Activated effector memory CD4-positive, alpha-beta T cell treated with Interleukin-2 at 50 U/mL for 16 hours (primary cell): Measurements from ENCODE around the gene B4GALNT3.
"Not testable (repeated sequence)": the region's sequence is repeated elsewhere in the genome, so short reads cannot be mapped to it uniquely, and the experiment has no call there.

Experiments
- DNase-seq: peaks from one replicate; pipeline ENCODE4 v3.0.0-alpha.2; 2020

B4GALNT3 gene

DNA sequence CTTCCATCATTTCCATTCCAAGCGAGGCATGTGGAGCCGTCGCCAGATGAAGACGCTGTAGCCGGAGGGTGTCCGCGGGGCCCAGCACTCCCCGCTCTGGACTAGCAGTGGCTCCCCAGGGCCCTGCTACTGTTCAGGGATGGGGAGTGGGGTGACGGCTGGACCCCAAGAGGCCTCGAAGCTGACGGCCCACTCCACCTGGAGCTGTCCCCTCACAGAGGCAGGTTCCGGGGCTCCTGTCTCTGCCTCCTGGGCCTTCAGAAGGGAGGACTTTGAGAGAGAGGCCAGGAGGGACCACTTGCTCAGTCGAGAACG is 101.6 kb downstream of the B4GALNT3 start:
- DNase-seq = no peak

DNA sequence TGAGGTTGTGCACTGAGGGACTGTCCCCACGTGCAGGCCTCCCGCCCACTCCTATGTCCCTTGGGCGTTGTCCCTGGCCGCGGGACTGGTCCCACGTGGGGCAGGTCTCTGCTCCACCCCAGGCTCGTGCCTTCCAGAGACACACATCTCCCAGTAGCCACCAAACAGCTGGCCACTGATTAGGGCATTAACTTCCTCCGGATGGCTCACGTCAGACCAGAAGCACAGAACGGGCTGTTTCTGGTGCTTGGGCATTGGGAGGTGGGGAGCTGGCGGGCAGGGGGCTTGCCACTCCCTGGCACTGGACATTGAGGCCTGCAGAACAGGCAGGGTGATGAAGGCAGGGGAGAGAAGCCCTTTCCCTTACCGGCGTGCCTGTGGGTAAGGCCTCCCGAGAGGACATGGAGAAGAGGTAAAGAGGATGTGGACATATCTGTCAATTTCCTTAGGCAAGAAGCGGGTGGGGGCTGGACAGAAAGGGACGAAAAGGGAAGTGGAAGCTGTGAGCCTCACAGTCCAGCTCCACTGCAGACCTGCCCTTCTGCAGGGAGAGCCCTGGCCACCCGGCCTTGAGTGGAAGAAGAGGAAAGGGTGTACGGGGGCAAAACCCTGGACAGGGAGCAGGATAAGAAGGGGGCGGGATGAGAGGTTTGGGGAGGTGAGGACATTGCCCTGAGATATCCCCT is 102.3 kb downstream of the B4GALNT3 start:
- no peak for DNase-seq

DNA sequence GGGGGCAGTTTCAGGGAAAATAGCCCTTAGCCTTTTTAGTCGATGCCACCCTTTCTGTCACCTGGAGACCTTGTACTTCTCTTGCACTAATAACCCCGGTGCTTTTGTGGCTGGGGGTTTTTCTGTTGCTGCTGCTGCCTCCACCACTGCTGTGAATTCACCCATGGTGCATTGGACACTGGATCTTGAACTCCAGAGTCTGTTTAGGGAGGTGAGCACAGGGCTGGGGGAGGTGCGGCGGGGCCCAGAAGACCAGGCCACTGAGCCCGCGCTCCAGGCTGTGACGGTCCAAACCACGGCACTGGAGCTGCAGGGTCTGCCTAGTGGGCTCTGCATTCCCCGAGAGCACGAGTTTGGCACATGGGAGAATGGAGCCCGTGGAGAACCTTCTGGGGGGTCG is 102.9 kb downstream of the B4GALNT3 start:
- no peak for DNase-seq

DNA sequence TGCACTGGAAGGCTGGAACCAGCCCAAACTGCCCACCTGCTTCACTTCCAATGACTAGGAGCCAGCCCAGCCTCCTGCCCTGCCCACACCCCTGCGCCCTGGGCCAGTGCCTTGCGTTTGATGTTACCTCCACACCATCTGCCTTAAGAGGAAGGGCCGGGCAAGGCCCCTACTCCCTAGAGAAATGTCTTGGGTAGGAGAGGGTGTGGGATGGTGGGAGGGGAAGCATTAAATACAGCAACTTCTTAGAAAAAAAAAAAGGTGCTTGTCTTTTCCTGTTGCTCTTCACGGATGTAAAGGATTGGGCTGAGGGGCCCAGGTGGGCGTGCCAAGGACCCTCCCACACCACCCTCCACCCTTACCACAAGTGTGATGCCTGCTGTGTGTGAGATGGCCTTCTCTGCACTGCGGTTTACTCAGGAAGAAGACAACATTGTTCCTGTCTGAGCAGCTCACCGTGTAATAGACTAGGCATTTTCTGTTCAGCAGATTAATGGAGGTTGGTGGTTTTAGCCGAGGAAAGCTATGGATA is 103.6 kb downstream of the B4GALNT3 start:
- DNase-seq = peak; percentile 71

DNA sequence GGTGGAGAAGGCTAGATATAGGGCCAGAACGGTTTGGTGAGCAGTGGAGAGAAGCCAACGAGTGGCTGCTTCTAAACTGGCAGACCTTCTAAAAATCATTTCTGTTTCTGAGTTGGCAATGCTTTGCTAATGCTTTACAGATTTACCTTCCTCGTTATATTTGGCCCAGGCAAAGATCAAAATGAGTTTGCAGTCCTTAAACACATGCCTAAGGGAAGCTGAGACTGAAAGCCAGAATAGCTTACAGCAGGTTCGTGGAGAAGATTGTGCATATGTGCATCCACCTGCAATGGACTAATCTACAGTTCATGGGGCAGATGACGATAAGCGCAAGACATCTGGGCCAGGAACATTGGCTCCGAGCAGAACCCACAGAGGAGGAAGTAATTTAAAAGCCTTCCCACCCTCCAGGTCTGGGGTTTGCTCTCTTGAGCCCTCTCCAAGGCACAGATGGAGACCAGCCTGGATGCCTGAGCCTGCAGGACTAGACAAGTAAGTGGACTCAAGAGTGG is 104.1 kb downstream of the B4GALNT3 start:
- no peak for DNase-seq

DNA sequence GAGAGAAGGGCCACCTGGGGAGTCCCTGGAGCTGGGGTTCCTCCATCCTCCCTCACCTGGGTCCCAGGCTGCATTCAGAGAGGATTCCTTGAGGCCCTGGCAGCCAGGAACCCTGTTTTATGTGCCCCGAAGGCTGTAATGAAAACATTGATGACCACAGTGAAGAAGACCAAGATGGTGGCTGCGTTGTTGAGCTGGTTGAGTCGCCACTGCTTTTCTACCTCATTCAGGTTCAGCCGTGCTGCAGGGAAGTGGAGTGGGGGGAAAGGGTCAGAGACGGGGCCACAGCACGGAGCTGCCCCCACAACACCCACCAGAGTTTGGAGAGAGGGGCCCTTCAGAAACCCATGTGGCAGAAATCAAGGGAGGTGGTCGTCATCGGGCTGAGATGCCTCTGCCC is 105.4 kb downstream of the B4GALNT3 start:
- DNase-seq = no peak

DNA sequence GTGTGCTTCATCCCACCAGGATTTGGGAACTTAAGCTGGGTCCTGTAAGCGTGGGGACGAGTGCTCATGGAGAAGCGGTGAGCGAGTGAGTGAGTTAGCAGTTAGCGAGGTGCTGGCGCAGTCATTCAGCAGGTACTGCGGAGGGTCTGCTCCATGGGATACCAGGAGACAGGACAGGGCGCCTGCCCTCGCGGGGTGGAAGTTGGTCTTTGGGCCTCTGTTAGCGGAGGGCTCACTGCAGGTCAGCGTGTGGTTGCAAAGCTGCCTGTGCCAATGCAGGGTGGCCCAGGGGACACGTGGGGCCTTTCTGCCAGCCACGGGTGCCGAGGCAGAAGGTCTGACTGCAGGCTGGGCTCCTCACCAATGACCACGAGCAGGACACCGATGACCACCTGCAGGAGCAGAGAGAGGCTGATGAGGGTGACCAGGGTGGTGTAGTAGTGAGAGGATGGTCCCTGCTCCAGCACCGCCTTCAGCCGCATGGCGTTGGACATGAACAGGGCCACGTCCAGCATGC is 105.9 kb downstream of the B4GALNT3 start:
- no peak for DNase-seq

DNA sequence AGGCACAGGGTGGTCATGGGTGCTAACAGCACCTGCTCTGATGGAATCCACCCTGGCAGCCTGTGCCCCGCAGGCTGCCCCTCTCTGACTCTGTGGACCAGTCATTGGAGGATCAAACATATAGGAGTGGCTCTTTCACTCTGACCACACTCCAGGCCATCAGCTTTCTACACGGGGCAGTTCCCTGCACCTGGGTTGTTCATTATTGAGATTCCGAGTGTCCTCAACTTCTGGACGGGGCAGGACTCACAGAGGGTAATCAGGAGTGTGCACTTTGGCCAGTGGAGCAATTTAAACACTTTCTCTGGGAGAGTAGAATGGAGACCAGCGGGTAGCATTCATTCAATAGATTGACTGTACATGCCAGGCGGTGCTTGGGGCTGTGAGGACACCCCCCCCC is 108.7 kb downstream of the B4GALNT3 start:
- no peak for DNase-seq

GRCh38 chr12:569091-569676 is 109.4 kb downstream of the B4GALNT3 start:
- no peak for DNase-seq

DNA sequence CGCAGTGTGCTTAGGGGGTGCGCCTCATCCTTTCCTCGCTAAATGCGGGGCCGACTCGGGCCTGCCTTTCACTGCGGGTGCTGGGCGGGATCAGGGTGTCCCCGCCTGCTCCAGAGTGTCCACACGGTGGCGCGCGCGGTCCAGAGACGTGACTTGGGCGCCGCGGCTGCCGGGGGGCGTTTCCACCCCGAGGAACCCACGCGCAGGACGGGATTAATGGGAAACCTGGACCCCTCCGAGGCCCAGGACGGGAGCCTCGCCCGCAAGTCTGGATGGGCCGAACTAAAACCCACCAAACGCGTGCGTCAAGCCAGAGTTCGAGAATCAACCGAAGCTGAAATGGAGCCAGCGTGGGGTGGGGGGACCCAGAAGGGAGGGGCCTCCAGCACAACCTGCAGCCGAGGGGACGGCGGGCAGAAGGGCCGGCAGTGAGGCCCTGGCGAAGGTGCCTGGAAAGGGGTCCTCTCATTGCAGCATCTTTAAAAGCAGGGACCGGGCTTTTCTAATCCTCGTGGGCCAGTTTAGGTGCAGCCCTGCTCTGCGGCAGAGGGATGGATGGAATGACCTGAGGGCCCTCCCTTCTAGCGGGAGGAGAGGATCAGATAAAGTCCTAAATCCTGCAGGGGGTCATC is 110.2 kb downstream of the B4GALNT3 start:
- DNase-seq = peak; percentile 74

DNA sequence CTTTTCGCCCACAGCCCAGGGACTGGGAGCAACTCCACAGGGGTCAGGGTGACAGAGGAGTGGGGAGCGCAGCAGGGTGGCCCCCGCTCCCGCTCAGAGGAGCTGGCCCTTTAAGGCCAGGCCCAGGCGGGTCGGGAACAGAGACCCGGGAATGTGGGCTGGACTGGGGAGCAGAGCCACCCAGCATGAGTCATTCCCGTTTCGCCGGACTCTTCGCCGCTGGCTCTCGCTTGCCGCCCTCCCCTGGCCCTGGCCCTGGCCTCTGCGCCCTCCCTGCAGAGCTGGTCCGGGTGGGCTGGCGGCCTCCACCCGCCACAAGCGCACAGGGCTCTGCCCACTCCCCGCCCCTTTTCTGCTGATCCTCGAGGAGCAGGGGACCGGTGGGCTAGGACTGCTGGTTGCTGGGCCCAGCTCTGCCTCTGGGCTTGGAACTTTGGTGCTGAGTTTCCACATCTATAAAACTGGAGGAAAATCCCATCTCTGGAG is 110.7 kb downstream of the B4GALNT3 start:
- DNase-seq = no peak

GRCh38 chr12:570921-571794 is 111.4 kb downstream of the B4GALNT3 start:
- DNase-seq = no peak

DNA sequence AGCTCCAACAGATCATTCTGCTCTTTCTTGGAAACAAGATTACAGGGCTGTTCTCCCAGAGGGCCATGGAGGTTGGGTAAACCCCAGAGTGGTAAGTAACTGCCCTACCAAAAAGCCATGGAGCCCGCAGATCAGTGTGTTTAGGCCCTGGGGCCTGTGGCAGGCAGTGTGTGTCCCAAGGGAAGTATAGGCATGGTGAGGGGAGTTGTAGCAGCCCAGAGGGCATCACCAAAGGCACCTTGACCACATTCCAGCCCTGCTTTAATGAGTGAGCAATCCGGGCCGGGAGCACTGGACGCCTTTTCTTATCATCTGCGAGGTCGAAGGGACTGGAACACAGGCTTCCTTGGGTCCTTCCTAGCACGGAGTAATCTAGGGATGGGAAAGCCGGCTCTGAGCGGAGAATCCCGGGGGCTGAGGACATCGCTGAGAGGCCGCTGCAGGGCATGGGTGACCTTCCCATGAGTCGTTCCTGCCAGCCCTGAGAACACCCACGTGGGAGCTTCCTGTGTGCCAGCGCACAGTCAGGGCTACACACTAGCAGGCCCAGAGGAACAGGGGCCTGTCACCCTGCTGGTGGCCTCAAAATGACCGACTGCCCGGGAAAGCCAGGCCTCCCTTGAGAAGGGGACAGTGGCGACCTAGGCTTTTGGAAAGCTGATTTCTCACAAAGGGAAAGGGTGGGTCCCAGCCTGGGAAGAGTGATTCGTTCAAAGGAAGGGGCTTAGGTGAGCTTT is 112.2 kb downstream of the B4GALNT3 start:
- no peak for DNase-seq

DNA sequence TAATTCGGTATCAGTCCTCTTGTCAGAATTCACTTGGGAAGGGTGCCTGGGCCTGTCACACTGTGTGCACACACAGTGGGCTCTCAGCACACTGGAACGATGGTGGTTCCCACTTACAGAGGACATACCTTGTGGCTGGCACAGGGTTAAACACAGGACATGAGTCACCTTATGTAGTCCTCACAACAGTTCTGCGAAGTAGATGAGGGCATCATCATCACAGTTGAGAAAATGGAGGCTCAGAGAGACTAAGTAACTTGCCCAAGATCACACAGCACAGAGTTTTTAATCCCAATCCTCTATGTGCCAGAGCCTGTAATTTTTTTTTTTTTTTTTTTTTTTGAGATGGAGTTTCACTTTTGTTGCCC is 112.8 kb downstream of the B4GALNT3 start:
- DNase-seq = no peak

DNA sequence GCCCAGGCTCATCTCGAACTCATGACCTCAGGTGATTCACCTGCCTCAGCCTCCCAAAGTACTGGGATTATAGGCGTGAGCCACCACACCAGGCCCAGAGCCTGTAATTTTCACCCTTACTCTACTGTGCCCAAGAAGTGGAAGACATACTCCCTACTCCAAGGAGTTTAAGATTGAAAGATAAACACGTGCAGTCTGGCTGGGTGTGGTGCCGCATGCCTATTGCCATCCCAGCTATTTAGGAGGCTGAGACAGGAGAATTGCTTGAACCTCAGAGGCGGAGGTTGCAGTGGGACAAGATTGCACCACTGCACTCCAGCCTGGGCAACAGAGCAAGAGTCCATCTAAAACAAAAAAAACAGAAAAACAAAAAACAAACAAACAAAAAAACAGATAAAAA is 113.5 kb downstream of the B4GALNT3 start:
- no peak for DNase-seq

DNA sequence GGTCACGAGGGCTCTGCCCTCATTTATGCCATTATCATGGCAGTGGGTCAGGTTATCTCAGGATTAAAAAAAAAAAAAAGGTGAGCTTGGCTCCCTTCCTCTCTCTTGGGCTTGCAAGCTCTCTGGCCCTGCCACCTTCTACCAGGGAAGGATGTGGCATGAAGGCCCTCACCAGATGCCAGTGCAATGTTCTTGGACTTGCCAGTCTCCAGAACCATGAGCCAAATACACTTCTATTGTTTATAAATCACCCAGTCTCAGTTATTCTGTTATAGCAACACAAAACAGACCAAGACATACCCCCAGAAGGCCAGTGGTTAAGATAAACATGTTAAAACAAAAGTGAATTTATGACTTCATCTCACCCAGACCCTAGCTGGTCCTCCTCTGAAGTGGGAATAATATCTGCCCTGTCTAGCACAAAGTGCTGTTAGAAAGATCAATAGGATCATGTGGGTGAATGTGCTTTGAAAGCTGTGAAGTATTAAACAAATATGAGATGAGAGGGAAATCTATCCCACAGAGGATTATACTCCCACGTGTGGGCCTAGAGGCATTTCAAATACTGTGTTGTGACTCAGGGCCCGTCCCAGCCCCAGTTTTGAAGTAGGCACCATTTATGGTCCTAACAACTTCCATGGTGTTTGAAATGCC is 114.9 kb downstream of the B4GALNT3 start:
- DNase-seq = no peak

- DNase-seq = no peak
These were observed 115.4 kb downstream of the B4GALNT3 start for GRCh38 chr12:575129-575502.

- peak; percentile 80 for DNase-seq
These were observed 116.3 kb downstream of the B4GALNT3 start for GRCh38 chr12:575948-576614.

DNA sequence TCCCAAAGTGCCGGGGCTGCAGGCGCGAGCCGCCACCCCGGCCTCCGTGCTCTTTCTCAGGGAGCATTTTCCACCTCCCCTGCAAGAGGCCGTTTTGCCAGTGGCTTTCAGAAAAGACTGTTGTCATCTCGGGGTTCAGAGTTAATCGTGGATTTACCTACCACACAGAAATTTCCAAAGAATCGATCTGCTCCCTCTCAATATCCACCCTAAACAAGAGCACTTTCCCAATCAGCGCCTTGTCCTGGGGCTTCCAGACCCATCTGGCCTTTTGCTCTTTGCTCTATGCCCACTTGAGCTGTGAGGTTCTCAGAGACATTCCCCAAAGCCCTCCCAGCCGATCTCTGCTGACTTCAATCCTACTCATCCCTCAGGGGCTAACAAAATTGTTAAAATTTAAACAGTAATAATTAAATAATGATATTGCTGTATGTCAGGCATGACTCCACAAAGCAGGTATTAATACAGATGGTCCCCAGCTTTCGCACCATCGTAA is 116.9 kb downstream of the B4GALNT3 start:
- DNase-seq = no peak

- not testable (repeated sequence) for DNase-seq
These were observed 118.4 kb downstream of the B4GALNT3 start for GRCh38 chr12:577994-578747.
